GM11168 (cell line): ENCODE measurements around the gene BTBD16.

Experiments used
- in situ Hi-C: fragments of 300-500 bp; cut with MboI; formaldehyde crosslinking; loops from one replicate; pipeline ENCODE4 v1.12.0; 2022; ENCODE audit warnings: low sequenced_read_pairs; ENCODE audit not compliant: unreplicated experiment

BTBD16 gene

DNA sequence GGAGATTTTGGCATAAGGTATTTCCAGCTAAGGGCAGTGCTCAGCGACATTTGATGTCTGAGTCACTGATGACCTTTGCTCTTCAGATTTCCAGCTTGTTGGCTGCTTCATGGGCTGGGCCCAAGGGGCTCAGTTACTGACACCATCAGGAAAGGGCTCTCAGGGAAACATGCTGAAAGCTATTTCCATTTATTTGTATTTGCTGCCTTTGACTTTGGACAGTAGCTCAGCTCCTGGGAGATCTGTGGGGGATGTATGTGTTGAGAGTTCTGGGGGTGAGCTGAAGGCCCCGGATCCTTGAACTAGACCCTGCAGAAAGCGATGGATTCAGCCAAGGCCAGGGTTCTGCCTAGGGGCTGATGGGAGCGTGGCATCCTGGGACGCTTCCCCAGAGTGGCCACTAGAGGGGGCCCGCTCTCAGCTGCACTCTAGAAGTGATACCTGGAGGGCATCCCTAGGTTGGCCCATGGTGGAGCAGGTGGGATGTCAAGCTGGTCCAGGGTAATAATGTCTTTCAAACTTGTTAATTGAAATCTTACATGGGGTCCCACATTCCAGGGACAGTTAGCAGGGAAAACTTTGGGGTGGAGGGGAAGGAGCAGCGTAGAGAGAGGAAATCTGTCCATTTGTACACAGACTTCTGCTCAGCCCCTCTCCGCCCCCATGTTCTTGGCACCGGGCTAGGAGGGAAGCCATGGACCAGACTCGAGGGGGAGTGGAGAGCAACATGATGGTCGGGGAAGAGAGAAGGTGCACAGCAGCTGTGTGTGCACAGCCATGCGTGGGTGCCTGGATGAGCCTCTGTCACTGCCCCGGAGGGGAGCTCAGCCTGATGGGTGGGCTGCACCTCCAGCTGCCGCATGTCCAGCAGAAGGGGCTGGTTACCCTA lies 3.0 kb upstream of the BTBD16 start:
- in situ Hi-C loops: no loop called here

GRCh38 chr10:122269059-122269687 lies 1.9 kb upstream of the BTBD16 start:
- in situ Hi-C loops: no loop called here

DNA sequence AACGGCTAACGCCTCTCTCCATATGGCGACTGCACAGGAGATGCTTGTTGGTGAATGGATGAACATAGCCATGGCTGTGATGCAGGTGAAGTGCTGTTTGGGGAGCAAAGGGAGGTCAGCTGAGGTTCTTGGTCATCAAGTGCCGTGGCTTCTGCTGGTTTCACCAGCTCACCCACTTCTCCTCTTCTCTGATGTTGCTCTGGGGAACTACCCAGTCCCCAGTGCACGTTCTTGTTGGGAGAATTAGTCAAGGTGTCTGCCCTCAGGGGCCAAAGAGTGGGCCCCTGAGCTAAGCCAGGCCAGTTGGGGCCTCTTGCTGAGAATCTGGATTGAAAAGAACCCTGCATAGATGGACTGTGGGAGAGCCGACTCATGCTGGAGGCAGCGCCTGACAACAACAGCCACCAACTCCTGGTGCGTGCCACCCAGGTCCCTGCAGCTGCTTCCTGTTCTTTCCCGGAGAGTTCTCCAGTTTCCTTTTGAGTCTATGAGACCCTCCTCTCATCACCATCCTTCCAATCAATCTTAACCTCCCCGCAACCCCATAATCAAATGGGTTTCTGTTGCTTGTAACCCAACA lies 3.0 kb downstream of the BTBD16 start:
- in situ Hi-C loops: no loop called here

DNA sequence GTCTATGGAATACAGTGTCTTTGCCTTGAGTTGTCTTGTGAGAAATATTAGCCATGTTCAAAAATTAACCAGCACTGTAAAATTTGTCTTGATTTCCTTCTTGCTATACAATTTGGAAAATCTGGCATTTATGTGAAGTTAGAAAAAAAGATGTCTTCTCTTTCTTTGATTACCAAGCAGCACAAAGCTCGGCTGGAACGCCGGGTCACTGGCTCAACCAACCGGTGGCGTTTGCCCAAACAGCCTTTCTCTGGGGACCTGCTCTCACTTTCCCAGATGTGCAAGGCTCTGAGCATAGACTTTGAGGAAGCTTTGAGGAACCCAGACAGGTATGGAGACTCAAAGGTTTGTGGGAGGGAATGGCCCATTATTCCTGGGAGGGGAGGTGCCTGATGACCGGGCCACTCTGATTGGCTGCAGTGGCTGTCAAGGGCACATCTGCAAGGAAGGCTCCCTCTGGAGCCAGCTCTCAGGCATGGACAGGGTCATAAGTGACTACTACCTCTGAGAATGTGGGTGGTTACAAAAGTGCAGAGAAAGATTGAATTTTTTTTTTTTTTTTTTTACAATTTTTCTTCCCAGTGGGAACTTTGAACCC lies 5.6 kb downstream of the BTBD16 start:
- in situ Hi-C loops: loop anchor here (25.0 kb wide), 1 partner anchor 286 kb away; the partner anchor contains the start of gene DMBT1

DNA sequence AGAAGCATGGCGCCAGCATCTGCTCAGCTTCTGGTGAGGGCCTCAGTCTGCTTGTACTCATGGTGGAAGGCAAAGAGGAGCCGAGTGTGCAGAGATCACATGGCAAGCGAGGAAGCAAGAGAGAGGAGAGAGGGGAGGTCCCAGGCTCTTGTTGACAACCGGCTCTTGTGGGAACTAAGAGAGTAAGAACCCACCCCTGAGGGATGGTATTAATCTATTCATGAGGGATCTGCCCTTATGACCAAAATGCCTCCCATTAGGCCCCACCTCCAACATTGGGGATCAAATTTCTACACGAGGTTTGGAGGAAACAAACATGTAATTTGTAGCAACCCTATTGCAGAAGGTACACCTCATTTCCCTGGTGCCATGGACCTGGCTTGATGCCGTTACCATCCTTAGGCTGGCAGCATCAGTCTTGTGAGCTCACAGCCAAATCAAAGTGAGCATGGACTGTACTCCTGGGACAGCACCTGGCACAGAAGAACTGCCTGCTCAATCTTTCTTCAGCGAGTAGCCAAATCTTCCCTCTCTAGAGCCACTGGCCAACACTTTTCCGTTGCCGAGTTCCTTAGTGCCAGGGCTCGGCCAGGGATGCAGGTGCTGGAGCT lies 6.5 kb downstream of the BTBD16 start:
- in situ Hi-C loops: loop anchor here (25.0 kb wide), 1 partner anchor 285 kb away; the partner anchor contains the start of gene DMBT1

GRCh38 chr10:122279725-122280141 lies 8.6 kb downstream of the BTBD16 start:
- in situ Hi-C loops: loop anchor here (25.0 kb wide), 1 partner anchor 283 kb away; the partner anchor contains the start of gene DMBT1

DNA sequence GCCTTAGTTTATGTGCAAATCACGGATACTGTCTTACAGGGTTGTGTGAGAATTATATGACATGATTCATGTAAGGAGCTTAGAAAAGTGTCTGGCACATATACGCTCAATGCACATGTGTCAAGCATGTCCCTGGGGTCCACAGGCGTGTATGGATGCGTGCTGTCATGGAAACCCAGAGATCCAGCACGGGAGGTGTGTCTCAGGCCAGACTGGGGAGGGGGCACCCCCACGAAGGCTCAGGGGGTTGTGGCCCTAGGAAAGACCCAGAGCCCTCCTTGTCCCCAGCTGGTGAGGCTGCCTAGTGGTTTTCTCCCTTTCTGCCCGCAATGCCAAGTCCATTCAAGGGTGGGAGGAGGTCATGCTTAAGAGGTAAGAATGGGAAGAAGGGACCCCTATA lies 9.1 kb downstream of the BTBD16 start:
- in situ Hi-C loops: loop anchor here (25.0 kb wide), 1 partner anchor 282 kb away; the partner anchor contains the start of gene DMBT1

GRCh38 chr10:122281018-122281626 lies 10.0 kb downstream of the BTBD16 start:
- in situ Hi-C loops: loop anchor here (25.0 kb wide), 1 partner anchor 281 kb away; the partner anchor contains the start of gene DMBT1

DNA sequence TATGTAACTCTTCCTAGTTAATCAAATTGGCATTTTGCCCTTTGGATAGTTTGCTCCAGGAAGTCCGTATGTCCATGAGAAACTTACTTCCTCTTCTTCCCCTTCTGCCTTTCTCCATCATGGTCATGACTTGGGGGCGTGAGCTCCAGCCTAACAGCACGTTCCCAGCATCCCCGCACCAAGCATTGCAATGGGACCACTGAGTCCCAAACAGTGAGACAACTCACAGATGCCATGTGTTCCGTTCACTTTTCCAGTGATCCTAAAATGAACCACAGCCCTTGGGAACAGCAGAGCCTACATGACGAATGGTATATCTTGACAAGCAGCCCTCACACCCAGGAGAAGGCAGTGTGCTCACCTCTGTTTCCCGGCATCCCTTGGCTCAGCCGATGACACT lies 10.7 kb downstream of the BTBD16 start:
- in situ Hi-C loops: loop anchor here (25.0 kb wide), 1 partner anchor 281 kb away; the partner anchor contains the start of gene DMBT1

DNA sequence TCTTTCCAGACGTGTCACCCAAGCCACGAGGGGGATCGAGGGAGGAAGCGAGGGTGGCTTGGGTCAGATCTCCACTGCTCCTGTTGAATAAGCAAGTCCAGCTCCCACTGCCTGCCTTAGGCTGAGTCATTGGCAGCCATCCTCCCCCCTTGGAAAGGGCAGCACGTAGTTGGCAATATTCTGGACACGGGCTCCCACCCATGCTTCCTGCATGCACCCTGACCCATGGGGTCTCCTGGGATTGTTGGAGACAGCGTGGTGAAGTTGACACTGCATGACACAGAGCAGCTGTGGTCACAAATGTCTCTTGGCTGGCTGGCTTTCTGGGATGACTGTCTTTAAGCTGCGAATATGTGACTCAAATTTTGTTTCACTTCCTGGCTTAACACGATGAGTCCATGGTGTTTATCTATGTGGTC lies 11.2 kb downstream of the BTBD16 start:
- in situ Hi-C loops: loop anchor here (25.0 kb wide), 1 partner anchor 280 kb away; the partner anchor contains the start of gene DMBT1

DNA sequence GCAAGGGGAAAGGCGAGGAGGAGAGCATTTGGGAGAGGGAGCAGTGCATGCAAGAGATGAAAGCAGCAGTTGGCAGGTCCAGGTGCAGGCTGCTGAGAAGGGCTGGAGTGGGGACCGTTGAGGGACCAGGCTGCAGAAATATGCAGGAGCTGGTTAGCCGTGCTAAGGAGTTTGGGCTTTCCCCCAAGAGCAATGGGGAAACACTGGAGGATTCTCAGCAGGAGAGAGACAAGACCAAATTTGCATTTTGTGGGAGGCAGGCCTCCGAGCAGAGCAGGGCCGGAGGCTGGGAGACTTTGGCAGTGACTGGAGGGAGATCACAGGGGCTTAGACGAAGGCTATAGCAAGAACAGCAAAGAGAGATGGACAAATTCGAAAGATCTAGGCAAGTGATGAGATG lies 11.8 kb downstream of the BTBD16 start:
- in situ Hi-C loops: loop anchor here (25.0 kb wide), 1 partner anchor 279 kb away; the partner anchor contains the start of gene DMBT1

DNA sequence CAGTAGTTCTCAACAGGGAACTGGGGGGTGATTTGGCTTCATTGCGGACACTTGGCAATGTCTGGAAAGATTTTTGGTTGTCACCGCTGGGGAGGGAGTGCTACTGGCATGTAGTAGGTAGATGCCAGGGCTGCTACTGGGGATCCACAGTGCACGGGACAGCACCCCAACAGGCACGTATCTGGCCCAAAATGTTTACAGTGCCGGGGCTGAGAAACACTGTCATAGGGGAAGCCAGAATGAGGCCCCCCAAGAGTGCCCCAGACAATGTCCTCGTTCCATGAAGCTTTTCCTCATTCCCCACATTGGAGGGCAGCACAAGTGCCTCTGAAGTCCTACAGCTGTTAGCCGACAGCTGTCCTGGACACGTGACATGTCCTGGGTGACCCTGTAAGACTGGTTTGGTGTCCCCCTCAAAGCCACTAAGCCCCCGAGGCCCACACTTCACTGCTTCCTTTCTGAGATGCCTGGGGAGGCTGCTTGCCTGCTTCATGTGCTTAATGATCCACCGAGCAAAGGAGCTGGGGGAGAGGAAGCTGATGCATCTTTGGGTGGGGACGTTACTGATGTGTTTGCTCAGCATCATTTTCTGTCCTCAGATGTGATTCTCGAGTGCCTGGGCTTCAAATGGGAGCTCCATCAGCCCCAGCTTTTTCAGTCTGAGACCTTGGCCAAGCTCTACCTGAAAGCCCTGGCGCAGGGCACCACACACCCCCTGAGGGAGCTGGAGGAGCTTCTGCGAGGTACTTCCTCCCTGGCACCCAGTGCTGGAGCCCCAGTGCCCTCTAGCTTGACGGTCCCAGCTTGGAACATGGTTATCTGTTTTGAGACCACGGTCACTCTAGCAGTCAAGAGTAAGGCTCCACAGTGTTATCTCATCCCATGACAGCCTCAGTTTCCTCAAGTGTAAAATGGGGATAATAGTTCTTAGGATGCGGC lies 14.7 kb downstream of the BTBD16 start:
- in situ Hi-C loops: loop anchor here (25.0 kb wide), 1 partner anchor 277 kb away; the partner anchor contains the start of gene DMBT1

DNA sequence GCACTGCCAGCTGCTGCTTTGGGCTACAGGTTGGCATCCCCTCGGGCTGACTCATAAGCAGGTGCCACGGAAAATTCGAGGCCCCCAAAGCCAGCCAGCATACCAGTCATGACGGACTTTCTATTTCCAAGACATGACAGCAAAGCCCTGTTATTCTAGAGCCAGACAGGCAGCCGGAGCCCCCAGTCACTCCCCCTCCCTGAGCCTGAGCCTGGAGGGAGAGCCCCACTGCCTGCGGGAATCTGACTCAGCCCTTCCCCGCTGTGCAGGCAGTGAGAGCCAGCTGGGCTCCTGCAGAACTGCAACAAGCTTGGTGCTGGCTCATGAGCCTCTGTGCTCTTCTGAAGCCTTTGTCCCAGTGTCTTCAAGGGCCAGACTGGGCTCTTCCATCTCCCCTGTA lies 15.8 kb downstream of the BTBD16 start:
- in situ Hi-C loops: loop anchor here (25.0 kb wide), 1 partner anchor 275 kb away; the partner anchor contains the start of gene DMBT1

DNA sequence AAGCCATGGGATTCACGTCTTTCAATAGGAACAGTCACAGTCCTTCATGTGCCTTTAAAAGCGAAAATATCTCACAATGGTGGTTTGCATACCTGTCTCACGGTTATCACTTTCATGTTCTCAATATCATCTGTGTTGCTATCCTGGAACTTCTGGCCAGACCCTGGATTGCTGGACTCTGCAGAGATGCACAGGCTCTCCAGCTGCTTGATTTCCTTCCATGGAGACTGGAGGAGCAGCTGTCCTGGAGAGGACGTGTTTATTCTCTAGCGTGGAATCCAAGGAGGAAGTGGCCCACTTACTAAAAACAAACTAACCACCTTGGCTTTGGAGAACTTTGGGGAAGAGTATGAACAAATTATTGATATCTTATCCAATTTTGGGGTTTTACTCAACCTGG lies 16.5 kb downstream of the BTBD16 start:
- in situ Hi-C loops: loop anchor here (25.0 kb wide), 1 partner anchor 275 kb away; the partner anchor contains the start of gene DMBT1

- in situ Hi-C loops: loop anchor here (25.0 kb wide), 1 partner anchor 274 kb away; the partner anchor contains the start of gene DMBT1
Observed at GRCh38 chr10:122288262-122288661, 17.2 kb downstream of the BTBD16 start.

- in situ Hi-C loops: loop anchor here (25.0 kb wide), 1 partner anchor 273 kb away; the partner anchor contains the start of gene DMBT1
Observed at GRCh38 chr10:122288917-122289316, 17.8 kb downstream of the BTBD16 start.

GRCh38 chr10:122290334-122290733 lies 19.2 kb downstream of the BTBD16 start:
- in situ Hi-C loops: loop anchor here (25.0 kb wide), 1 partner anchor 272 kb away; the partner anchor contains the start of gene DMBT1
